GM19239 (cell line): ENCODE measurements around the gene C22orf31.

ENCODE experiments used
- DNase-seq: peaks from one replicate; pipeline ENCODE4 v3.0.0; 2011; ENCODE audit warnings: low spot score; ENCODE audit not compliant: insufficient read length
- FAIRE-seq: peaks from 2 replicates; lab custom pipeline; 2011; peaks lifted over from hg19 to GRCh38; lab: Jason Lieb, UNC

C22orf31 gene

GRCh38 chr22:29082826-29083545 lies 21.4 kb upstream of the C22orf31 start:
- no peak for FAIRE-seq

GRCh38 chr22:29081517-29082236 lies 20.0 kb upstream of the C22orf31 start:
- FAIRE-seq (no peak), DNase-seq (no peak)

More at GRCh38 chr22:29082826-29083545, 21.4 kb upstream of the C22orf31 start:
- DNase-seq, result no peak

GRCh38 chr22:29080106-29080975 lies 18.7 kb upstream of the C22orf31 start:
- DNase-seq (no peak), FAIRE-seq (no peak)

- no peak for DNase-seq
- FAIRE-seq, result no peak
Observed at GRCh38 chr22:29079218-29079901, 17.7 kb upstream of the C22orf31 start.

- no peak for FAIRE-seq
- DNase-seq, result no peak
Observed at GRCh38 chr22:29078869-29079207, 17.2 kb upstream of the C22orf31 start.

GRCh38 chr22:29078036-29078868 lies 16.6 kb upstream of the C22orf31 start:
- no peak for DNase-seq
- no peak for FAIRE-seq

GRCh38 chr22:29074276-29074772 lies 12.7 kb upstream of the C22orf31 start:
- DNase-seq, result no peak
- FAIRE-seq, result no peak

GRCh38 chr22:29073618-29074275 lies 12.1 kb upstream of the C22orf31 start:
- FAIRE-seq (no peak), DNase-seq (no peak)

- FAIRE-seq (no peak), DNase-seq (peak; percentile 93)
Observed at GRCh38 chr22:29072979-29073617, 11.5 kb upstream of the C22orf31 start, which contains the start of gene KREMEN1. TSS of gene KREMEN1 (plus strand) at chr22:29073035. CDS start at chr22:29073131, 96 bp downstream.

GRCh38 chr22:29072193-29072978 lies 10.8 kb upstream of the C22orf31 start:
- DNase-seq (no peak), FAIRE-seq (peak; percentile 79)

- DNase-seq (no peak), FAIRE-seq (no peak)
Observed at GRCh38 chr22:29071261-29072045, 9.8 kb upstream of the C22orf31 start.

GRCh38 chr22:29070490-29070889 lies 8.9 kb upstream of the C22orf31 start:
- DNase-seq (no peak), FAIRE-seq (no peak)

GRCh38 chr22:29069463-29069862 lies 7.8 kb upstream of the C22orf31 start:
- DNase-seq (no peak), FAIRE-seq (no peak)

- FAIRE-seq (no peak), DNase-seq (no peak)
Observed at GRCh38 chr22:29065468-29066190, 4.0 kb upstream of the C22orf31 start.

- DNase-seq (no peak), FAIRE-seq (no peak)
Observed at GRCh38 chr22:29062286-29062821, 723 bp upstream of the C22orf31 start.

- no peak for FAIRE-seq
- DNase-seq, result no peak
Observed at GRCh38 chr22:29060931-29061330, 700 bp downstream of the C22orf31 start.
